Neural cell (in vitro differentiated cells): ENCODE measurements around the gene BTN2A1.

Source experiments
- CTCF ChIP-seq: fragments of 450-650 bp; IDR thresholded peaks from 2 replicates; pipeline ENCODE4 v1.5.1; 2014; ENCODE audit warnings: antibody characterized with exemption, mild to moderate bottlenecking, moderate library complexity; ENCODE audit not compliant: poor library complexity, severe bottlenecking
- EZH2 ChIP-seq: fragments of 200-600, 300-800 bp; shearing (Covaris generic), sonication (generic); IDR thresholded peaks from 2 replicates; pipeline ENCODE4 v1.6.1; 2014; ENCODE audit warnings: antibody characterized with exemption, low read length, borderline replicate concordance, mild to moderate bottlenecking; ENCODE audit not compliant: insufficient read depth, poor library complexity, severe bottlenecking
- MXI1 ChIP-seq: fragments of 450-650 bp; conservative IDR thresholded peaks from 2 replicates; pipeline ENCODE4 v1.6.1; 2014; ENCODE audit warnings: antibody characterized with exemption, mild to moderate bottlenecking; ENCODE audit not compliant: poor library complexity, severe bottlenecking
- POLR2AphosphoS5 ChIP-seq: IDR thresholded peaks from 2 replicates; pipeline ENCODE4 v1.6.1; 2012
- RAD21 ChIP-seq: fragments of 450-650 bp; conservative IDR thresholded peaks from 2 replicates; pipeline ENCODE4 v1.6.1; 2014; ENCODE audit warnings: antibody characterized with exemption, mild to moderate bottlenecking, moderate library complexity
- TAF1 ChIP-seq: IDR thresholded peaks from 2 replicates; pipeline ENCODE4 v1.6.1; 2012; ENCODE audit warnings: low read depth

DNA sequence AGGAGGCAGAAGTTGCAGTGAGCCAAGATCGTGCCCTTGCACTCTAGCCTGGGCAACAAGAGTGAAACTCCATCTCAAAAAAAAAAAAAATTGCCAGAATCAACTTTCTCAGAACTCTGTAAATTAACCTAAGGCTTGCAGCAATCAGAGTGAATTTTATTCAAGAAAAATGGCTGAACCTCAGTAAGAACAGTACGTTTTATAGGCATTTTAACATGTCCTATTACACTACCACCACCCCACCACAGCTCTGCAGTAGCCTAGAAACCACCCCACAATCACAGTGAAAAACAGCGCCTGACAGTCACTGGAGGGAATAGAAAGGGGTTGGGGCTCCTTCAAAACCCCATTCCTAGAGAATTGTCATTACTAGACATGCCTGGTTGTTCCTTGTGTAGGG lies 26.0 kb downstream of the BTN2A1 start:
- TF ChIP-seq POLR2AphosphoS5 (no peak), EZH2 (no peak), RAD21 (no peak), CTCF (no peak), MXI1 (no peak), TAF1 (no peak)
